ENCODE results near the gene PSMG3. TPM values are rescaled to one million over a fixed set of nuclear protein-coding genes. Genes with fewer than 3 reads are reported as not detected.

The PSMG3 gene
- total and polyA plus RNA-seq, 2 donors from 2014 or later = 29.7 to 66.6 TPM

GRCh38 chr7:1536455-1536742 lies 33.4 kb downstream of the PSMG3 start:
- H3K27me3 ChIP-seq (ENCODE audit: control insufficient read depth, insufficient read depth, low read length) = no peaks in the 10 kb centered on the region
- H3K27ac ChIP-seq (ENCODE audit: low read depth in 2 of 2, low read length in 2 of 2) = peak overlapping the region; percentile 99 to 100
- intact Hi-C loops (cut with DNase I) = no loop called here
- no peak for TF ChIP-seq CTCF (IDR thresholded peaks at IDR 0.05; ENCODE audit: borderline replicate concordance, extremely low read depth, insufficient read depth)
- H3K4me3 ChIP-seq (ENCODE audit: low read length in 3 of 3) = peak overlapping the region in 2 of 3 donors; percentile 18 to 22
- no peaks in the 10 kb centered on the region for H3K9me3 ChIP-seq (ENCODE audit: control insufficient read depth in 2 of 3, insufficient read depth in 1 of 3, low read length in 3 of 3)
- peaks cover 0 to 34% (median 22%) of the 10 kb centered on the region in 3 donors for H3K4me1 ChIP-seq (ENCODE audit: control insufficient read depth in 2 of 3, insufficient read depth in 2 of 3, low read depth in 1 of 3, low read length in 3 of 3)
- no peak for FAIRE-seq
- H3K9ac ChIP-seq (ENCODE audit: low read length in 3 of 3) = peak overlapping the region in 2 of 3 donors; percentile 63 to 84
- DNase-seq = no peak
- peaks cover 0 to 12% (median 0%) of the 10 kb centered on the region in 3 donors for H3K36me3 ChIP-seq (ENCODE audit: control insufficient read depth in 2 of 3, insufficient read depth in 3 of 3, low read length in 3 of 3)

GRCh38 chr7:1535701-1536454 lies 34.0 kb downstream of the PSMG3 start:
- H3K9ac ChIP-seq (ENCODE audit: low read length in 3 of 3) = peak overlapping the region in 2 of 3 donors; percentile 63 to 84
- no peak for FAIRE-seq
- H3K27ac ChIP-seq (ENCODE audit: low read depth in 2 of 2, low read length in 2 of 2) = peak overlapping the region; percentile 99 to 100
- H3K9me3 ChIP-seq (ENCODE audit: control insufficient read depth in 2 of 3, insufficient read depth in 1 of 3, low read length in 3 of 3) = no peaks in the 10 kb centered on the region
- peaks cover 0 to 35% (median 22%) of the 10 kb centered on the region in 3 donors for H3K4me1 ChIP-seq (ENCODE audit: control insufficient read depth in 2 of 3, insufficient read depth in 2 of 3, low read depth in 1 of 3, low read length in 3 of 3)
- no peak for TF ChIP-seq CTCF (IDR thresholded peaks at IDR 0.05; ENCODE audit: borderline replicate concordance, extremely low read depth, insufficient read depth)
- intact Hi-C loops (cut with DNase I) = no loop called here
- H3K36me3 ChIP-seq (ENCODE audit: control insufficient read depth in 2 of 3, insufficient read depth in 3 of 3, low read length in 3 of 3) = peaks cover 0 to 12% (median 0%) of the 10 kb centered on the region in 3 donors
- peak overlapping the region in 1 of 3 donors; percentile 22 for H3K4me3 ChIP-seq (ENCODE audit: low read length in 3 of 3)
- no peaks in the 10 kb centered on the region for H3K27me3 ChIP-seq (ENCODE audit: control insufficient read depth, insufficient read depth, low read length)
- DNase-seq = peak in 2 of 5 donors; percentile 61 to 81

GRCh38 chr7:1535100-1535458 lies 34.8 kb downstream of the PSMG3 start:
- H3K4me1 ChIP-seq (ENCODE audit: control insufficient read depth in 2 of 3, insufficient read depth in 2 of 3, low read depth in 1 of 3, low read length in 3 of 3) = peaks cover 0 to 35% (median 22%) of the 10 kb centered on the region in 3 donors
- H3K36me3 ChIP-seq (ENCODE audit: control insufficient read depth in 2 of 3, insufficient read depth in 3 of 3, low read length in 3 of 3) = peaks cover 0 to 12% (median 0%) of the 10 kb centered on the region in 3 donors
- peak in 2 of 5 donors; percentile 50 to 73 for DNase-seq
- FAIRE-seq = no peak
- no peak for TF ChIP-seq CTCF (IDR thresholded peaks at IDR 0.05; ENCODE audit: borderline replicate concordance, extremely low read depth, insufficient read depth)
- H3K4me3 ChIP-seq (ENCODE audit: low read length in 3 of 3) = no peak overlapping the region
- peak overlapping the region; percentile 8 to 63 for H3K27ac ChIP-seq (ENCODE audit: low read depth in 2 of 2, low read length in 2 of 2)
- H3K9me3 ChIP-seq (ENCODE audit: control insufficient read depth in 2 of 3, insufficient read depth in 1 of 3, low read length in 3 of 3) = no peaks in the 10 kb centered on the region
- H3K27me3 ChIP-seq (ENCODE audit: control insufficient read depth, insufficient read depth, low read length) = no peaks in the 10 kb centered on the region
- intact Hi-C loops (cut with DNase I) = no loop called here
- H3K9ac ChIP-seq (ENCODE audit: low read length in 3 of 3) = peak overlapping the region in 1 of 3 donors; percentile 46

Measured in kidney (tissue), 14 donors.